K562 (cell line): ENCODE data around the gene PPP1CC. TPM values are rescaled to one million over a fixed set of nuclear protein-coding genes. Genes with fewer than 3 reads are reported as not detected.

Source experiments
- ADNP ChIP-seq: fragments of 200-800 bp; sonication (Bioruptor generic); IDR thresholded peaks from 2 replicates; pipeline ENCODE4 v1.6.1; 2016; ENCODE audit warnings: missing genetic modification characterization, missing compliant biosample characterization
- BCOR ChIP-seq: fragments of 450-650 bp; IDR thresholded peaks from 2 replicates; pipeline ENCODE4 v1.6.1; 2016
- CBX8 ChIP-seq: fragments of 200-600 bp; sonication (generic); IDR thresholded peaks from 2 replicates; pipeline ENCODE4 v1.6.1; 2012; ENCODE audit warnings: borderline replicate concordance, mixed run types, low read depth, mild to moderate bottlenecking, moderate library complexity, mixed read lengths, low read length, control low read depth, inconsistent platforms; ENCODE audit not compliant: poor library complexity, severe bottlenecking; ENCODE audit errors: extremely low read depth
- CREM ChIP-seq: IDR thresholded peaks from 2 replicates; pipeline ENCODE4 v1.6.1; 2014; ENCODE audit warnings: antibody characterized with exemption, low read depth
- EP400 ChIP-seq: fragments of 450-650 bp; IDR thresholded peaks from 2 replicates; pipeline ENCODE4 v1.6.1; 2017; ENCODE audit warnings: antibody characterized with exemption, mild to moderate bottlenecking, moderate library complexity
- GATA2 ChIP-seq: sonication (generic); formaldehyde crosslinking; IDR thresholded peaks from 2 replicates; pipeline ENCODE4 v1.4.0; 2020; ENCODE audit warnings: mild to moderate bottlenecking, missing genetic modification reagents
- MCM5 ChIP-seq: fragments of 450-650 bp; IDR thresholded peaks from 2 replicates; pipeline ENCODE4 v1.6.1; 2016; ENCODE audit warnings: low read depth
- NFIX ChIP-seq: fragments of 250-450 bp; sonication (Bioruptor Pico); IDR thresholded peaks from 2 replicates; pipeline ENCODE4 v1.4.0; 2020; ENCODE audit warnings: low read depth, mild to moderate bottlenecking, moderate library complexity
- PRMT5 ChIP-seq: sonication (generic); formaldehyde crosslinking; IDR thresholded peaks from 2 replicates; pipeline ENCODE4 v1.5.0; 2020; ENCODE audit warnings: missing genetic modification reagents
- RAD21 ChIP-seq, 2 experiments: fragments of 250-450 bp in 1 of 2; fragments of 450-650 bp in 1 of 2; sonication (Bioruptor Pico) in 1 of 2; formaldehyde crosslinking in 1 of 2; IDR thresholded peaks in 1 of 2; conservative IDR thresholded peaks in 1 of 2; 2 replicates each; pipeline versions ENCODE4 v1.4.0 to v1.8.0; 2020 to 2022; ENCODE audit warnings: mild to moderate bottlenecking in 2 of 2, moderate library complexity in 1 of 2
- RCOR1 ChIP-seq, 2 experiments: IDR thresholded peaks; 2 replicates each; pipeline ENCODE4 v1.6.1; 2012; ENCODE audit warnings: low read depth in 2 of 2, low read length in 2 of 2, borderline replicate concordance in 1 of 2, improper control_type of control experiment in 1 of 2
- RFX5 ChIP-seq: IDR thresholded peaks from 2 replicates; pipeline ENCODE4 v1.6.1; 2011; ENCODE audit warnings: low read depth, mild to moderate bottlenecking, improper control_type of control experiment, low read length
- SMAD1 ChIP-seq: fragments of 150-350 bp; IDR thresholded peaks from 2 replicates; pipeline ENCODE4 v1.6.1; 2014; ENCODE audit warnings: low read length, low read depth; ENCODE audit not compliant: partially characterized antibody
- SMAD2 ChIP-seq: fragments of 150-350 bp; IDR thresholded peaks from 2 replicates; pipeline ENCODE4 v1.6.1; 2014; ENCODE audit warnings: low read depth, mild to moderate bottlenecking, low read length
- SMARCA5 ChIP-seq: fragments of 450-650 bp; IDR thresholded peaks from 2 replicates; pipeline ENCODE4 v1.6.1; 2016
- SOX6 ChIP-seq: fragments of 450-650 bp; IDR thresholded peaks from 2 replicates; pipeline ENCODE4 v1.6.1; 2014; ENCODE audit warnings: mild to moderate bottlenecking
- TCF7L2 ChIP-seq: fragments of 150-350 bp; IDR thresholded peaks from 2 replicates; pipeline ENCODE4 v1.6.1; 2016; ENCODE audit warnings: low read depth, mild to moderate bottlenecking, low read length, moderate library complexity
- ZFP36 ChIP-seq: fragments of 150-350 bp; IDR thresholded peaks from 2 replicates; pipeline ENCODE4 v1.6.1; 2018; ENCODE audit warnings: low read length, low read depth; ENCODE audit not compliant: partially characterized antibody
- ZNF121 ChIP-seq: sonication (generic); formaldehyde crosslinking; conservative IDR thresholded peaks from 2 replicates; pipeline ENCODE4 v1.8.0; 2022; ENCODE audit warnings: missing genetic modification reagents
- ZNF232 ChIP-seq: sonication (generic); formaldehyde crosslinking; IDR thresholded peaks from 2 replicates; pipeline ENCODE4 v1.8.0; 2022; ENCODE audit warnings: mild to moderate bottlenecking, missing genetic modification reagents
- polyA plus RNA-seq, 8 experiments: library from polyadenylated mRNA; depleted of rRNA in 4 of 8; stranded (reverse) in 5 of 8; unstranded in 3 of 8; fragments of >200 nt; fragmentation: Nextera tagmentation in 2 of 8; fragmentation: Illumina TruSeq in 1 of 8; extraction: Ambion mirVana in 2 of 8; extraction: Trizol in 1 of 8; gene quantifications; 2 replicates each; pipeline versions ENCODE4 v1.2.1 to v1.2.3, GENCODE V29; 2011 to 2014; ENCODE audit warnings: inconsistent platforms in 1 of 8, missing spikeins in 1 of 8
- total RNA-seq, 7 experiments: library from RNA; depleted of rRNA in 6 of 7; stranded (reverse); fragments of >200 nt in 6 of 7; fragmentation: Illumina TruSeq in 2 of 7; extraction: Trizol in 2 of 7; gene quantifications; 2 replicates each; pipeline versions ENCODE4 v1.2.1 to v1.2.3, GENCODE V29; 2011 to 2021; ENCODE audit warnings: low replicate concordance in 1 of 7
- TF ChIP-seq, protein P1 (sequence below): fragments of 250-450 bp; sonication (Bioruptor Pico); IDR thresholded peaks from 2 replicates; pipeline ENCODE4 v1.5.0; 2021
- TF ChIP-seq, protein P2 (sequence below), 2 experiments: fragments of 150-350 bp in 1 of 2; IDR thresholded peaks; 2 replicates each; pipeline ENCODE4 v1.6.1; 2012 to 2016; ENCODE audit warnings: low read depth in 2 of 2, low read length in 2 of 2, mild to moderate bottlenecking in 1 of 2, moderate library complexity in 1 of 2
- TF ChIP-seq, protein P3 (sequence below): fragments of 250-450 bp; sonication (Bioruptor Pico); IDR thresholded peaks from 2 replicates; pipeline ENCODE4 v1.8.0; 2021; ENCODE audit warnings: mild to moderate bottlenecking, moderate library complexity

The PPP1CC gene
- total and polyA plus RNA-seq, 9 of the 15 experiments (the other 6 are each of a cell fraction or from before 2014, with no cell fraction given): 67.4 to 286 (median 195) TPM

DNA sequence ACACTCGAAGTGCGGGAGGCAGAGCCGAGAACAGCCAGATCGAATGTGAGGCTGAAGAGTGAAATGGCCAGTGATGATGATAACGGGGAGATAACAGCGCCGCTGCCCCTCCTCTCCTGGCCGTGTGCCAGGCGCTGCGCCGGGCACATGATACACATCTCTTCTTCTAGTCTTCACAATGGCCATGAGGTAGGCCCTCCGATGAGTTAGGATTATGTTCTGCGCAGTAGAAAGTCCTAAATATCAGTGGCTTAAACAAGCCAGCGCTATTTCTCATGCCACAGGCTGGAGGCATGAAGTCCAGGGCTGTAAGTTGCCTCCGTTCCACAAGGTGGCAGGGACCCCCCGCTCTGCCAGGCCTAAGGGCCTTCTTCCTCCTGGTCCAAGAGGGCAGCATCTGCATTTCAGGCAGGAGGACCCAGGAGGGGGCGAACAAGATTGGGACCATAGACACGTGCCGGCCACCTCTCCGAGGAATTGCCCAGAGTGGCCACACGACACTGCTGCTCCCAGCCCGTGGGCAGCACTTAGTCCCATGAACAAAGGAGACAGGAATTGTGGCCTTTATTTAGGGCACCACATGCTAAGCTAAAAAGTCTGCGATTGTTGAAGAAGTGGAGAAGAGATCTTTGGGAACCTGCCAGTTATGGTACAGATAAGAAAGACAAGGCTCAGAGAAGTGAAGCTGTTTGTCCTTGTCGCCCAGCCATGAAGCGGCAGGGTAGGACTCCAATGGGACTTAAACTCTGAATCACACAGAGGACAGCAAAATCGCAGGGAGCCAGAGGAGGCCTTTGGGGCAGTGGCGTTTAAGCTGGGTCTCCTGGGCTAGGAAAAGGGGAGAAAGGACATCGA lies 42.9 kb downstream of the PPP1CC start (continued):
- TF ChIP-seq GATA2: peak; percentile 57
- TF ChIP-seq, protein P1, sequence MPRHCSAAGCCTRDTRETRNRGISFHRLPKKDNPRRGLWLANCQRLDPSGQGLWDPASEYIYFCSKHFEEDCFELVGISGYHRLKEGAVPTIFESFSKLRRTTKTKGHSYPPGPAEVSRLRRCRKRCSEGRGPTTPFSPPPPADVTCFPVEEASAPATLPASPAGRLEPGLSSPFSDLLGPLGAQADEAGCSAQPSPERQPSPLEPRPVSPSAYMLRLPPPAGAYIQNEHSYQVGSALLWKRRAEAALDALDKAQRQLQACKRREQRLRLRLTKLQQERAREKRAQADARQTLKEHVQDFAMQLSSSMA (CRISPR knock-in tag): no peak
- peak; percentile 58; the same call in 1 of the 2 replicates for TF ChIP-seq SOX6
- TF ChIP-seq RAD21 (CRISPR knock-in tag; conservative IDR thresholded peaks at IDR 0.05 in 1 of 2, IDR thresholded peaks at IDR 0.05 in 1 of 2): peak; percentile 10 to 20; a peak in 2 of 4 replicates
- TF ChIP-seq, protein P2, sequence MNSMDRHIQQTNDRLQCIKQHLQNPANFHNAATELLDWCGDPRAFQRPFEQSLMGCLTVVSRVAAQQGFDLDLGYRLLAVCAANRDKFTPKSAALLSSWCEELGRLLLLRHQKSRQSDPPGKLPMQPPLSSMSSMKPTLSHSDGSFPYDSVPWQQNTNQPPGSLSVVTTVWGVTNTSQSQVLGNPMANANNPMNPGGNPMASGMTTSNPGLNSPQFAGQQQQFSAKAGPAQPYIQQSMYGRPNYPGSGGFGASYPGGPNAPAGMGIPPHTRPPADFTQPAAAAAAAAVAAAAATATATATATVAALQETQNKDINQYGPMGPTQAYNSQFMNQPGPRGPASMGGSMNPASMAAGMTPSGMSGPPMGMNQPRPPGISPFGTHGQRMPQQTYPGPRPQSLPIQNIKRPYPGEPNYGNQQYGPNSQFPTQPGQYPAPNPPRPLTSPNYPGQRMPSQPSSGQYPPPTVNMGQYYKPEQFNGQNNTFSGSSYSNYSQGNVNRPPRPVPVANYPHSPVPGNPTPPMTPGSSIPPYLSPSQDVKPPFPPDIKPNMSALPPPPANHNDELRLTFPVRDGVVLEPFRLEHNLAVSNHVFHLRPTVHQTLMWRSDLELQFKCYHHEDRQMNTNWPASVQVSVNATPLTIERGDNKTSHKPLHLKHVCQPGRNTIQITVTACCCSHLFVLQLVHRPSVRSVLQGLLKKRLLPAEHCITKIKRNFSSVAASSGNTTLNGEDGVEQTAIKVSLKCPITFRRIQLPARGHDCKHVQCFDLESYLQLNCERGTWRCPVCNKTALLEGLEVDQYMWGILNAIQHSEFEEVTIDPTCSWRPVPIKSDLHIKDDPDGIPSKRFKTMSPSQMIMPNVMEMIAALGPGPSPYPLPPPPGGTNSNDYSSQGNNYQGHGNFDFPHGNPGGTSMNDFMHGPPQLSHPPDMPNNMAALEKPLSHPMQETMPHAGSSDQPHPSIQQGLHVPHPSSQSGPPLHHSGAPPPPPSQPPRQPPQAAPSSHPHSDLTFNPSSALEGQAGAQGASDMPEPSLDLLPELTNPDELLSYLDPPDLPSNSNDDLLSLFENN (IDR thresholded peaks at IDR 0.05; ENCODE audit: low read depth in 2 of 2, low read length in 2 of 2): no peak
- TF ChIP-seq CBX8: no peak
- peak in 1 of 2 experiments; percentile 78; a peak in 2 of 4 replicates for TF ChIP-seq RCOR1 (IDR thresholded peaks at IDR 0.05; ENCODE audit: borderline replicate concordance in 1 of 2, low read depth in 2 of 2, low read length in 2 of 2)
- TF ChIP-seq RFX5: no peak
- no peak for TF ChIP-seq PRMT5 (CRISPR knock-in tag)
- peak; percentile 77 for TF ChIP-seq NFIX (CRISPR knock-in tag)
- peak; percentile 65 for TF ChIP-seq ZFP36
- TF ChIP-seq MCM5: no peak
- TF ChIP-seq, protein P3, sequence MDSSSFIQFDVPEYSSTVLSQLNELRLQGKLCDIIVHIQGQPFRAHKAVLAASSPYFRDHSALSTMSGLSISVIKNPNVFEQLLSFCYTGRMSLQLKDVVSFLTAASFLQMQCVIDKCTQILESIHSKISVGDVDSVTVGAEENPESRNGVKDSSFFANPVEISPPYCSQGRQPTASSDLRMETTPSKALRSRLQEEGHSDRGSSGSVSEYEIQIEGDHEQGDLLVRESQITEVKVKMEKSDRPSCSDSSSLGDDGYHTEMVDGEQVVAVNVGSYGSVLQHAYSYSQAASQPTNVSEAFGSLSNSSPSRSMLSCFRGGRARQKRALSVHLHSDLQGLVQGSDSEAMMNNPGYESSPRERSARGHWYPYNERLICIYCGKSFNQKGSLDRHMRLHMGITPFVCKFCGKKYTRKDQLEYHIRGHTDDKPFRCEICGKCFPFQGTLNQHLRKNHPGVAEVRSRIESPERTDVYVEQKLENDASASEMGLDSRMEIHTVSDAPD (CRISPR knock-in tag): no peak
- TF ChIP-seq SMARCA5: no peak
- TF ChIP-seq ADNP: 0 out of 2 replicates have a peak, but pooled peaks have one; percentile 42
- TF ChIP-seq BCOR: peak; percentile 40; the same call in 1 of the 2 replicates
- TF ChIP-seq EP400: peak; percentile 17; the same call in 1 of the 2 replicates
- peak; percentile 47; the same call in 1 of the 2 replicates for TF ChIP-seq CREM
- TF ChIP-seq SMAD2: no peak
- no peak for TF ChIP-seq ZNF121 (CRISPR knock-in tag)
- TF ChIP-seq TCF7L2: no peak
- no peak for TF ChIP-seq ZNF232 (CRISPR knock-in tag)
- peak; percentile 51 for TF ChIP-seq SMAD1
